M059J (cell line): Measurements from ENCODE around the gene C4orf50. TPM values are rescaled to one million over a fixed set of nuclear protein-coding genes. Genes with fewer than 3 reads are reported as not detected.
"Not testable (repeated sequence)": the region's sequence is repeated elsewhere in the genome, so short reads cannot be mapped to it uniquely, and the experiment has no call there.

ENCODE experiments used
- DNase-seq: peaks from one replicate; pipeline ENCODE4 v3.0.0-alpha.2; 2012; ENCODE audit warnings: low read depth
- total RNA-seq: library from RNA; depleted of rRNA; stranded (reverse); fragments of >200 nt; shearing (Covaris generic); gene quantifications from 2 replicates; pipeline ENCODE4 v1.2.3, GENCODE V29; 2014; rRNA removed

C4orf50 gene
- total RNA-seq, 1 experiment from 2014 or later: not detected

GRCh38 chr4:5858020-5858769 is 160.0 kb downstream of the C4orf50 start:
- no peak for DNase-seq

GRCh38 chr4:5857199-5857598 is 161.0 kb downstream of the C4orf50 start:
- no peak for DNase-seq

GRCh38 chr4:5856362-5856761 is 161.9 kb downstream of the C4orf50 start:
- not testable (repeated sequence) for DNase-seq

- no peak for DNase-seq
These were observed 163.3 kb downstream of the C4orf50 start for GRCh38 chr4:5854929-5855328.

- no peak for DNase-seq
These were observed 165.6 kb downstream of the C4orf50 start for GRCh38 chr4:5852523-5853202.

- no peak for DNase-seq
These were observed 166.5 kb downstream of the C4orf50 start for GRCh38 chr4:5851637-5852301.

Other genes with a start within 250 kb of the C4orf50 start
- not detected in 2 replicates for gene CRMP1, start 125.3 kb downstream of the C4orf50 start, total RNA-seq
- not detected in 2 replicates for gene JAKMIP1, start 182.1 kb upstream of the C4orf50 start, total RNA-seq